Right lung (tissue), 5 donors: ENCODE results near the gene CNNM2. TPM values are rescaled to one million over a fixed set of nuclear protein-coding genes. Genes with fewer than 3 reads are reported as not detected.

Experiments
- DNase-seq, 2 donors: peaks; one replicate each; pipeline ENCODE4 v3.0.0-alpha.2; 2013
- polyA plus RNA-seq, 5 donors: library from polyadenylated mRNA; unstranded; fragments of 120-200 nt; gene quantifications; one replicate each; pipeline versions ENCODE4 v1.2.1 to v1.2.3, GENCODE V29; 2013; ENCODE audit warnings: inconsistent platforms in 1 of 5, low replicate concordance in 1 of 5; ENCODE audit not compliant: insufficient read length in 5 of 5, insufficient read depth in 1 of 5

The CNNM2 gene
- polyA plus RNA-seq, 5 donors = 5.8 to 9.4 (median 6.1) TPM

GRCh38 chr10:103139803-103140202 is 221.7 kb downstream of the CNNM2 start:
- no peak for DNase-seq

Other genes with a start within 250 kb of the CNNM2 start
- gene ARL3, start 203.9 kb upstream of the CNNM2 start, polyA plus RNA-seq = 10 to 100 TPM; 20.5 to 23.5 (median 22.6) TPM
- gene SFXN2, start 203.7 kb upstream of the CNNM2 start, polyA plus RNA-seq = 10 to 100 TPM; 14.5 to 18.6 (median 17.1) TPM
- gene WBP1L, start 174.3 kb upstream of the CNNM2 start, polyA plus RNA-seq = 10 to 100 TPM; 37.6 to 46.4 (median 40.9) TPM
- gene CYP17A1, start 80.9 kb upstream of the CNNM2 start, polyA plus RNA-seq = under 1 TPM; 0.09 to 0.51 (median 0.22) TPM
- 10 to 100 TPM; 40.6 to 57.2 (median 46.9) TPM for gene BORCS7, start 64.0 kb upstream of the CNNM2 start, polyA plus RNA-seq
- 10 to 100 TPM; 11.5 to 23.7 (median 18.3) TPM for gene AS3MT, start 48.8 kb upstream of the CNNM2 start, polyA plus RNA-seq